Measurements from ENCODE around the gene MESP1. TPM values are rescaled to one million over a fixed set of nuclear protein-coding genes. Genes with fewer than 3 reads are reported as not detected.

MESP1 gene
- total and polyA plus RNA-seq, 2 of the 8 experiments (the other 6 are each of a cell fraction or from before 2014, with no cell fraction given) = 0.15 to 0.23 TPM

GRCh38 chr15:89790206-89790605, 39.2 kb upstream of the MESP1 start (continued):
- TF ChIP-seq CHD7 (IDR thresholded peaks at IDR 0.05; ENCODE audit: insufficient replicate concordance, low read length) = no peak
- no peak for TF ChIP-seq RFX5 (IDR thresholded peaks at IDR 0.05; ENCODE audit: borderline replicate concordance, low read depth, low read length)
- no peak for TF ChIP-seq GTF2F1 (IDR thresholded peaks at IDR 0.05; ENCODE audit: borderline replicate concordance, low read depth, low read length)
- TF ChIP-seq SRF (IDR thresholded peaks at IDR 0.05; ENCODE audit: low read depth, low read length) = no peak
- no peak for TF ChIP-seq RAD21 (IDR thresholded peaks at IDR 0.05 in 1 of 2, conservative IDR thresholded peaks at IDR 0.05 in 1 of 2; ENCODE audit: low read depth in 2 of 2, low read length in 2 of 2)
- no peak for TF ChIP-seq TAF1 (IDR thresholded peaks at IDR 0.05; ENCODE audit: low read depth, low read length)
- no peak for TF ChIP-seq TAF7 (optimal IDR thresholded peaks at IDR 0.05; ENCODE audit: borderline replicate concordance, low read depth, low read length)
- no peak for TF ChIP-seq SP4 (IDR thresholded peaks at IDR 0.05; ENCODE audit: low read length)
